Stimulated activated naive CD4-positive, alpha-beta T cell (primary cell): ENCODE measurements around the gene TUB.

Source experiments
- DNase-seq, 6 experiments: peaks; one replicate each; lab custom pipeline; 2025; lab: John Stamatoyannopoulos, UW

Gene TUB

GRCh38 chr11:8080674-8081590 lies at the start of gene TUB:
Gene TUB, plus strand, starts transcription at chr11:8081211. Its CDS starts 300 bp downstream, at chr11:8081511.
- DNase-seq = no peak

GRCh38 chr11:8031248-8032115 lies 49.5 kb upstream of the TUB start:
- DNase-seq = no peak

- no peak for DNase-seq
Observed at GRCh38 chr11:8032122-8032521, 48.9 kb upstream of the TUB start.

- no peak for DNase-seq
Observed at GRCh38 chr11:8032576-8033304, 48.3 kb upstream of the TUB start.

GRCh38 chr11:8033305-8034105 lies 47.5 kb upstream of the TUB start:
- DNase-seq = peak in 5 of 6 experiments; percentile 8 to 47 (median 23)

GRCh38 chr11:8034106-8034585 lies 46.9 kb upstream of the TUB start:
- no peak for DNase-seq

- no peak for DNase-seq
Observed at GRCh38 chr11:8034604-8035190, 46.3 kb upstream of the TUB start.

GRCh38 chr11:8035200-8035855 lies 45.7 kb upstream of the TUB start:
- no peak for DNase-seq

GRCh38 chr11:8036002-8036802 lies 44.8 kb upstream of the TUB start:
- DNase-seq = no peak

GRCh38 chr11:8036986-8037385 lies 44.0 kb upstream of the TUB start:
- DNase-seq = no peak

GRCh38 chr11:8038393-8038792 lies 42.6 kb upstream of the TUB start:
- DNase-seq = no peak

GRCh38 chr11:8038811-8039529 lies 42.0 kb upstream of the TUB start:
- no peak for DNase-seq

GRCh38 chr11:8039530-8040260 lies 41.3 kb upstream of the TUB start:
- DNase-seq = no peak

GRCh38 chr11:8040261-8040920 lies 40.6 kb upstream of the TUB start:
- no peak for DNase-seq

GRCh38 chr11:8040921-8041285 lies 40.1 kb upstream of the TUB start:
- no peak for DNase-seq

- DNase-seq = no peak
Observed at GRCh38 chr11:8041576-8041975, 39.4 kb upstream of the TUB start.

GRCh38 chr11:8043756-8044155 lies 37.3 kb upstream of the TUB start:
- DNase-seq = no peak

- no peak for DNase-seq
Observed at GRCh38 chr11:8045839-8046238, 35.2 kb upstream of the TUB start.
